ENCODE measurements around the gene SLC6A19. TPM values are rescaled to one million over a fixed set of nuclear protein-coding genes. Genes with fewer than 3 reads are reported as not detected.
A peak's percentile ranks its signal among the peaks of the same experiment; 100 is the strongest.

SLC6A19 gene
- total RNA-seq, 1 experiment from 2014 or later: 0.29 TPM

DNA sequence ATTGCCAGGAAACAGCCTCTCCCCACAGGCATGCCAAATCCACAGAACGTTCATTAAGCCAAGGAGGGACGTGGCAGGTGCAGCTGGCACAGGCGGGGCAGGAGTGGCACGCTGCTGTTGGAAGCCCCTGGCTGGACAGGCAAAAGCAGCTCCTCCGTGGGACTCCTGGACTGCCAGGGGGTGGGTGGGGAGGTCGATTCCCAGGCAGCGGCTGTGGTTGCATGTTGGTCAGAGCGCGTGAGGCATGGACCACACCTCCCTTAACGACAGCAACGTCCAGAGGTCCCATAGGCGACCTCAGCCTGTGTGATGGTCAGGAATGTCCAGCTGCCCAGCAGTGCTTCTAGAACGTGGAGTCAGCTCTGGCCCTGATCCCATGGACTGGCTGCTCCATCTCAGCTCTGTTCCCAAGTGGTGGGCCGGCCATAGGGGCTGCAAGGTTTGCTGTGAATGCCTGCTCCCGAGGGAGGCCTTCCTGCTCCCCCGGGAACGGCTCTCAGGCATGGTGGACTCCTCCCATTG is 6.9 kb downstream of the SLC6A19 start:
- POLR2A ChIA-PET: no interaction called here
- TF ChIP-seq, protein P1, sequence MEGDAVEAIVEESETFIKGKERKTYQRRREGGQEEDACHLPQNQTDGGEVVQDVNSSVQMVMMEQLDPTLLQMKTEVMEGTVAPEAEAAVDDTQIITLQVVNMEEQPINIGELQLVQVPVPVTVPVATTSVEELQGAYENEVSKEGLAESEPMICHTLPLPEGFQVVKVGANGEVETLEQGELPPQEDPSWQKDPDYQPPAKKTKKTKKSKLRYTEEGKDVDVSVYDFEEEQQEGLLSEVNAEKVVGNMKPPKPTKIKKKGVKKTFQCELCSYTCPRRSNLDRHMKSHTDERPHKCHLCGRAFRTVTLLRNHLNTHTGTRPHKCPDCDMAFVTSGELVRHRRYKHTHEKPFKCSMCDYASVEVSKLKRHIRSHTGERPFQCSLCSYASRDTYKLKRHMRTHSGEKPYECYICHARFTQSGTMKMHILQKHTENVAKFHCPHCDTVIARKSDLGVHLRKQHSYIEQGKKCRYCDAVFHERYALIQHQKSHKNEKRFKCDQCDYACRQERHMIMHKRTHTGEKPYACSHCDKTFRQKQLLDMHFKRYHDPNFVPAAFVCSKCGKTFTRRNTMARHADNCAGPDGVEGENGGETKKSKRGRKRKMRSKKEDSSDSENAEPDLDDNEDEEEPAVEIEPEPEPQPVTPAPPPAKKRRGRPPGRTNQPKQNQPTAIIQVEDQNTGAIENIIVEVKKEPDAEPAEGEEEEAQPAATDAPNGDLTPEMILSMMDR (IDR thresholded peaks at IDR 0.05; ENCODE audit: insufficient read depth in 1 of 2, low read depth in 1 of 2, low read length in 1 of 2, severe bottlenecking in 1 of 2, unreplicated experiment in 1 of 2): no peak
- BruUV-seq (replicated peaks): no TSS peak
- Mint-ChIP-seq H3K4me1 (ENCODE audit: low read depth, unreplicated experiment) (no peaks in the 10 kb centered on the region), H3K27me3 (ENCODE audit: insufficient read depth, unreplicated experiment) (no peaks in the 10 kb centered on the region), H3K27ac (ENCODE audit: unreplicated experiment) (no peak overlapping the region), H3K9me3 (ENCODE audit: unreplicated experiment) (no peaks in the 10 kb centered on the region), H3K36me3 (ENCODE audit: insufficient read depth, unreplicated experiment) (no peaks in the 10 kb centered on the region), H3K4me3 (ENCODE audit: unreplicated experiment) (no peak overlapping the region)
- Histone ChIP-seq H3K9me3 (no peaks in the 10 kb centered on the region), H3K36me3 (ENCODE audit: control insufficient read depth, insufficient read depth, low read length) (no peaks in the 10 kb centered on the region), H3K4me1 (peaks cover 14% of the 10 kb centered on the region), H3K4me3 (ENCODE audit: low read depth, low read length) (no peak overlapping the region), H3K27me3 (replicated peaks; ENCODE audit: control insufficient read depth, insufficient read depth, low read length) (no peaks in the 10 kb centered on the region)
- no peak for DNase-seq
- intact Hi-C loops (cut with micrococcal nuclease; ENCODE audit: unreplicated experiment): no loop called here
- CTCF ChIA-PET: interaction anchor here (0.6 to 1.2 kb wide), 8 partner anchors 23 to 201 kb away, joined by 3 to 7 read pairs (median 4); partner anchors contain the start of gene CLPTM1L

DNA sequence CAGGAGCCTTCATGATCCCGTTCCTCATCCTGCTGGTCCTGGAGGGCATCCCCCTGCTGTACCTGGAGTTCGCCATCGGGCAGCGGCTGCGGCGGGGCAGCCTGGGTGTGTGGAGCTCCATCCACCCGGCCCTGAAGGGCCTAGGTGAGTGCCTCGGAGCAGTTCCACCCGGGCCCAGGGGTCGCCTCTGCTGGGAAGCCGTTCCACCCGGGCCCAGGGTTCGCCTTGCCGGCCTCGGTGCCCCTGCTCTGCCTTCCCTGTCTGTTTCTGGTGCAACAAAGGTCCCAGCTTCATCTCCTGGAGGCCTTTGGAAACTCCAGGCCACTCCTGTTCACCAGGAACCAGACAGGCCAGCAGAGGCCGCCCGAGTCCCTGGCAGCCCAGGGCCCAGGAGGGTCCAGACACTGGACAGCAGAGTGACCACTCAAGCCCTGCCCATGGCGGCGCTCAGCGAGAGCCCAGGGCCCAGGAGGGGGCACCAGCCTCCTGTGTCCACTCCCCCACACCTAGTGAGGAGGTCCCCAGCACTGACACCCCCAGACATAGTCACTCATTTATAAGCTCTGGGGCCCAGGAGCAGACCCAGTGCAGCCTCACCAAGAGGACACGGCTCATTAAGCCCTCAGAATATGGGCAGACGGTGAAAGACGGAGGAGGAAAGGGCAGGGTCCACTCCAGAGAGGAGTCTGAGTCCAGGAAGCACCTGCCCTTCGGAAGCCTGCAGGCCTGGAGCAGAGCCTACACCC is 7.5 kb downstream of the SLC6A19 start:
- Histone ChIP-seq H3K4me3 (ENCODE audit: low read depth, low read length) (no peak overlapping the region), H3K36me3 (ENCODE audit: control insufficient read depth, insufficient read depth, low read length) (no peaks in the 10 kb centered on the region), H3K27me3 (replicated peaks; ENCODE audit: control insufficient read depth, insufficient read depth, low read length) (no peaks in the 10 kb centered on the region), H3K4me1 (peaks cover 12% of the 10 kb centered on the region), H3K9me3 (no peaks in the 10 kb centered on the region)
- Mint-ChIP-seq H3K27me3 (ENCODE audit: insufficient read depth, unreplicated experiment) (no peaks in the 10 kb centered on the region), H3K4me1 (ENCODE audit: low read depth, unreplicated experiment) (no peaks in the 10 kb centered on the region), H3K27ac (ENCODE audit: unreplicated experiment) (no peak overlapping the region), H3K36me3 (ENCODE audit: insufficient read depth, unreplicated experiment) (no peaks in the 10 kb centered on the region), H3K4me3 (ENCODE audit: unreplicated experiment) (no peak overlapping the region), H3K9me3 (ENCODE audit: unreplicated experiment) (no peaks in the 10 kb centered on the region)
- intact Hi-C loops (cut with micrococcal nuclease; ENCODE audit: unreplicated experiment): no loop called here
- no TSS peak for BruUV-seq (replicated peaks)
- TF ChIP-seq, protein P1 (IDR thresholded peaks at IDR 0.05; ENCODE audit: insufficient read depth in 1 of 2, low read depth in 1 of 2, low read length in 1 of 2, severe bottlenecking in 1 of 2, unreplicated experiment in 1 of 2): peak in 1 of 2 experiments; percentile 59
- CTCF ChIA-PET: interaction anchor here (0.6 to 1.2 kb wide), 7 partner anchors 22 to 136 kb away, joined by 3 to 7 read pairs (median 4); partner anchors contain the start of gene CLPTM1L
- DNase-seq: peak in 1 of 2 experiments; percentile 48
- POLR2A ChIA-PET: no interaction called here

DNA sequence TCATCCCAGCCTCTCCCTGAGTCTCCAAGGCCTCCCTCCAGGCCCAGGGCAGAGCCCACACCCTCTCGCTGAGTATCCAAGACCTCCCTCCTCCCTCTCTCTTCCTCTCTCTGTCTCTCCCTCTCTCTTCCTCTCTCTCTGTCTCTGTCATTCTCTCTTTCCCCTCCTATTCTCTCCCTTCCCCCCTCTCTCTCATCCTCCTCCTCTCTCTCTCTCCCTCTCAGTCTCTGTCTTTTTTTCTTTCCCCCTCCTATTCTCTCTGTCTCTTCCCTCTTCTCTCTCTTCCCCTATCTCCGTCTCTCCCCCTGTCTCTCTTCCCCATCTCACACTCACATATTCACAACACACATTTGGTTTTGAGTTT is 8.1 kb downstream of the SLC6A19 start:
- no TSS peak for BruUV-seq (replicated peaks)
- no peak overlapping the region for H3K27ac Mint-ChIP-seq (ENCODE audit: unreplicated experiment)
- H3K27me3 ChIP-seq (replicated peaks; ENCODE audit: control insufficient read depth, insufficient read depth, low read length): no peaks in the 10 kb centered on the region
- TF ChIP-seq, protein P1 (IDR thresholded peaks at IDR 0.05; ENCODE audit: insufficient read depth in 1 of 2, low read depth in 1 of 2, low read length in 1 of 2, severe bottlenecking in 1 of 2, unreplicated experiment in 1 of 2): no peak
- CTCF ChIA-PET: interaction anchor here (1.0 to 1.2 kb wide), 2 partner anchors 26 to 42 kb away, joined by 4 read pairs; no protein-coding TSS in a partner anchor
- no peaks in the 10 kb centered on the region for H3K4me1 Mint-ChIP-seq (ENCODE audit: low read depth, unreplicated experiment)
- no peak overlapping the region for H3K4me3 ChIP-seq (ENCODE audit: low read depth, low read length)
- no peak for DNase-seq
- no peaks in the 10 kb centered on the region for H3K36me3 Mint-ChIP-seq (ENCODE audit: insufficient read depth, unreplicated experiment)
- no peak overlapping the region for H3K4me3 Mint-ChIP-seq (ENCODE audit: unreplicated experiment)
- intact Hi-C loops (cut with micrococcal nuclease; ENCODE audit: unreplicated experiment): no loop called here
- no peaks in the 10 kb centered on the region for H3K9me3 ChIP-seq
- H3K27me3 Mint-ChIP-seq (ENCODE audit: insufficient read depth, unreplicated experiment): no peaks in the 10 kb centered on the region
- no peaks in the 10 kb centered on the region for H3K36me3 ChIP-seq (ENCODE audit: control insufficient read depth, insufficient read depth, low read length)
- POLR2A ChIA-PET: no interaction called here
- H3K4me1 ChIP-seq: peaks cover 6% of the 10 kb centered on the region
- H3K9me3 Mint-ChIP-seq (ENCODE audit: unreplicated experiment): no peaks in the 10 kb centered on the region

Measured in Caco-2 (cell line).